Measurements from ENCODE around the gene ACOXL. TPM values are rescaled to one million over a fixed set of nuclear protein-coding genes. Genes with fewer than 3 reads are reported as not detected.

The ACOXL gene
- total RNA-seq, 1 donor from 2014 or later: 0.20 TPM

DNA sequence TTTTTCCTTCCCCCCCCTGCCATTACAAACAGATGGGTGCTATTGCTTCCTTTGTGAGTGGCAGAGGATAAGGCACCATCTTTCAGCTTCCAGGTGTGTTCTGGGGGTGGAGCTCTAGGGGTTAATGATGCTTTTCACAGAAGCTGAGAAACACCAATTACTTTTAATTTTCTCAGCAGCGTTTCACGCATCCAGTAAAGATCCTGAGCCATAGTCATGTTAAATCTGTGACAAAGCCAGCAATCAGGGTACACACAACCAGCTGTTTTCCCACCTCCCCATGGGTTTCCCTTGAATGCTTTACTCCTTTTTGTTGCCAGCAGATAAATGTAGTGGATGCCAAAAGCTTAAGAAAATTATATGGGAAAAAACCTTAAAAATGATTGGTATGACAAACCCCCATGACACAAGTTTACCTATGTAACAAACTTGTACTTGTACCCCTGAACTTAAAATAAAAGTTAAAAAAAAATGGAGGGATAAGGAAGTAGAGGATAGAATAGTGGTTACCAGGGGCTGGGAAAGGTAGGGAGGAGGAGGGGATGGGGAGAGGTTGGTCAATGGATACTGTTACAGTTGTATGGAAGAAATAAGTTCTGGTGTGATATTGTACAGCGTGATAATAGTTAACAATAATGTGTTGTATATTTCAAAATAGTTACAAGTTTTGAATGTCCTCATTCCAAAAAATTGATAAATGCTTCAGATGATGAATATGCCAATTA is 70.0 kb downstream of the ACOXL start:
- no peak for TF ChIP-seq CTCF (IDR thresholded peaks at IDR 0.05)
- ChIA-PET POLR2A (no interaction called here), CTCF (no interaction called here)
- Mint-ChIP-seq H3K36me3 (ENCODE audit: low read depth) (no peaks in the 10 kb centered on the region), H3K4me1 (peaks cover 31% of the 10 kb centered on the region), H3K4me3 (no peak overlapping the region), H3K27me3 (peaks cover 52% of the 10 kb centered on the region), H3K9me3 (peaks cover 8% of the 10 kb centered on the region), H3K27ac (no peak overlapping the region)
- no peak for ATAC-seq (ENCODE audit: low read depth)
- DNase-seq: no peak
- intact Hi-C loops (cut with micrococcal nuclease): no loop called here

GRCh38 chr2:110804433-110804832 is 72.1 kb downstream of the ACOXL start:
- peaks cover 43% of the 10 kb centered on the region for H3K27me3 Mint-ChIP-seq
- H3K27ac Mint-ChIP-seq: no peak overlapping the region
- no peak overlapping the region for H3K4me3 Mint-ChIP-seq
- POLR2A ChIA-PET: no interaction called here
- peaks cover 31% of the 10 kb centered on the region for H3K4me1 Mint-ChIP-seq
- intact Hi-C loops (cut with micrococcal nuclease): no loop called here
- H3K9me3 Mint-ChIP-seq: peaks cover 8% of the 10 kb centered on the region
- peak; percentile 1 for ATAC-seq (ENCODE audit: low read depth)
- H3K36me3 Mint-ChIP-seq (ENCODE audit: low read depth): no peaks in the 10 kb centered on the region
- no peak for TF ChIP-seq CTCF (IDR thresholded peaks at IDR 0.05)
- DNase-seq: no peak
- CTCF ChIA-PET: no interaction called here

- TF ChIP-seq CTCF (IDR thresholded peaks at IDR 0.05): no peak
- CTCF ChIA-PET: no interaction called here
- H3K36me3 Mint-ChIP-seq (ENCODE audit: low read depth): no peaks in the 10 kb centered on the region
- peaks cover 39% of the 10 kb centered on the region for H3K27me3 Mint-ChIP-seq
- POLR2A ChIA-PET: interaction anchor here (1.1 to 1.3 kb wide), 2 partner anchors 252 to 358 kb away, joined by 4 to 10 read pairs; no protein-coding TSS in a partner anchor
- H3K4me3 Mint-ChIP-seq: peak overlapping the region; percentile 47
- H3K4me1 Mint-ChIP-seq: peaks cover 31% of the 10 kb centered on the region
- intact Hi-C loops (cut with micrococcal nuclease): loop anchor here (5.0 kb wide), 2 partner anchors 128 to 252 kb away; partner anchors contain the start of gene BUB1
- H3K27ac Mint-ChIP-seq: peak overlapping the region; percentile 67
- peaks cover 7% of the 10 kb centered on the region for H3K9me3 Mint-ChIP-seq
- DNase-seq: peak; percentile 46
- peak; percentile 85 for ATAC-seq (ENCODE audit: low read depth)
Measured at GRCh38 chr2:110804915-110805314, 72.5 kb downstream of the ACOXL start.

DNA sequence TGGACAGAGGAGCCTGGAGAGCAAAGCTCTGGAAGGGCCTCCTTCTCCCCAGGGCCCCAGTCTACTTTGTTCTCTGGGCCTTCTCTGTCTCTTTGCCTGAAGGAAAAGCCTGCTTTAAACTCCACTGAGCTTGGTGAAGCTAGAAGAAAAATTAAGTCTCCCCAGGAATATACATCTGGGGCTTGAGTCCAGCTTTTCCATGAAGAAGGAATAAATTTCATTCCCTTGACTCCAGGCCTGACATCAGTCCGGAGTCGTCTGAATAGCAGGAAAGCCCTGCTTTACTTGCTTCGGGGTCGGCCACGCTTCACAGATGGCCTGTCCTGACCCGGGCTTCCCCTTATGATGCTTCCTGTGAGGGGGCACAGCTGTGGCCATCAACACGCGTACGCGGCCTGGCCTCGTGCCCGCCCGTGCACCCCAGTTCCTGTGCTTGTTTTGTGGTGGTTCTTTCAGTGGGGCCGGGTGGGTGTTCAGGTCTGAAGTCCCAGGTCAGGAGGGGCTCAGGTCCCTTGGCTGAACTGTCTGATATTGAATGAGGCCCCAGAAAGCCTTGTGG is 73.6 kb downstream of the ACOXL start:
- TF ChIP-seq CTCF (IDR thresholded peaks at IDR 0.05): no peak
- H3K27me3 Mint-ChIP-seq: peaks cover 36% of the 10 kb centered on the region
- peak; percentile 53 for DNase-seq
- ChIA-PET POLR2A (interaction anchor here (1.1 to 1.3 kb wide), 2 partner anchors 251 to 357 kb away, joined by 4 to 10 read pairs; no protein-coding TSS in a partner anchor), CTCF (no interaction called here)
- peaks cover 31% of the 10 kb centered on the region for H3K4me1 Mint-ChIP-seq
- intact Hi-C loops (cut with micrococcal nuclease): loop anchor here (5.0 kb wide), 2 partner anchors 129 to 251 kb away; partner anchors contain the start of gene BUB1
- peak; percentile 70 for ATAC-seq (ENCODE audit: low read depth)
- peak overlapping the region; percentile 4 for H3K27ac Mint-ChIP-seq
- no peaks in the 10 kb centered on the region for H3K36me3 Mint-ChIP-seq (ENCODE audit: low read depth)
- no peak overlapping the region for H3K4me3 Mint-ChIP-seq
- peaks cover 7% of the 10 kb centered on the region for H3K9me3 Mint-ChIP-seq

- ATAC-seq (ENCODE audit: low read depth): no peak
- no peak overlapping the region for H3K27ac Mint-ChIP-seq
- POLR2A ChIA-PET: interaction anchor here (1.6 kb wide), 1 partner anchor 313 kb away, joined by 5 read pairs; the partner anchor contains the start of gene BCL2L11
- peaks cover 34% of the 10 kb centered on the region for H3K4me1 Mint-ChIP-seq
- intact Hi-C loops (cut with micrococcal nuclease): loop anchor here (5.0 kb wide), 2 partner anchors 130 to 250 kb away; partner anchors contain the start of gene BUB1
- peaks cover 7% of the 10 kb centered on the region for H3K9me3 Mint-ChIP-seq
- H3K36me3 Mint-ChIP-seq (ENCODE audit: low read depth): no peaks in the 10 kb centered on the region
- H3K4me3 Mint-ChIP-seq: no peak overlapping the region
- H3K27me3 Mint-ChIP-seq: peaks cover 26% of the 10 kb centered on the region
- DNase-seq: no peak
- CTCF ChIA-PET: no interaction called here
- TF ChIP-seq CTCF (IDR thresholded peaks at IDR 0.05): no peak
Measured at GRCh38 chr2:110807522-110807921, 75.1 kb downstream of the ACOXL start.
